GM12878 (cell line): Measurements from ENCODE around the gene PLA2G4C. TPM values are rescaled to one million over a fixed set of nuclear protein-coding genes. Genes with fewer than 3 reads are reported as not detected.

Experiments used
- ATAC-seq: fragments of 200-7000 bp; cut with Tn5 transposase; 3 replicates; pipeline ENCODE4 v1.9.1; 2020; ENCODE audit warnings: mild to moderate bottlenecking, moderate library complexity
- BruUV-seq: library from RNA; stranded (reverse); fragments of 400-500 nt; replicated peaks from 2 replicates; lab custom pipeline; 2021; lab: Mats Ljungman, UMichigan
- CTCF ChIA-PET: fragments of 300-600 bp; sonication (Branson Sonifier 250); formaldehyde crosslinking; extraction: SDS; loops from one replicate; lab custom pipeline; 2021; ENCODE audit warnings: inconsistent platforms; lab: Yijun Ruan, JAX
- POLR2A ChIA-PET: fragments of 350-600 bp; formaldehyde crosslinking; extraction: SDS; loops from one replicate; lab custom pipeline; 2021; ENCODE audit warnings: inconsistent platforms; lab: Charles Lee
- RAD21 ChIA-PET: fragments of 300-600 bp; sonication (Branson Sonifier 250); formaldehyde crosslinking; loops from one replicate; lab custom pipeline; 2023; ENCODE audit warnings: antibody characterized with exemption; ENCODE audit not compliant: unreplicated experiment; lab: Charles Lee
- SMC1A ChIA-PET: fragments of 300-600 bp; sonication (Branson Sonifier 250); formaldehyde crosslinking; loops from one replicate; lab custom pipeline; 2023; ENCODE audit not compliant: unreplicated experiment, uncharacterized antibody; lab: Charles Lee
- DNase-seq: peaks from one replicate; pipeline ENCODE4 v3.0.0-alpha.2; 2011; ENCODE audit warnings: low read depth, low spot score
- FAIRE-seq: peaks from 3 replicates; lab custom pipeline; 2011; peaks lifted over from hg19 to GRCh38; lab: Jason Lieb, UNC
- H2AFZ ChIP-seq: 2 replicates; pipeline ENCODE4 v1.6.0; 2011; ENCODE audit warnings: low read depth, low read length, control low read depth; ENCODE audit not compliant: control insufficient read depth
- H3K27ac ChIP-seq: 2 replicates; pipeline ENCODE4 v1.5.1; 2011; ENCODE audit warnings: control low read depth; ENCODE audit not compliant: control insufficient read depth, insufficient read depth
- H3K27me3 ChIP-seq, 2 experiments: replicated peaks in 1 of 2; 2 replicates each; pipeline versions ENCODE4 v1.6.0 to v1.6.1; 2011; ENCODE audit warnings: low read length in 1 of 2; ENCODE audit not compliant: control insufficient read depth in 2 of 2, insufficient read depth in 2 of 2
- H3K36me3 ChIP-seq, 2 experiments: 2 replicates each; pipeline ENCODE4 v1.5.1; 2011; ENCODE audit warnings: low read length in 1 of 2; ENCODE audit not compliant: control insufficient read depth in 2 of 2, insufficient read depth in 2 of 2
- H3K4me1 ChIP-seq: 2 replicates; pipeline ENCODE4 v1.6.1; 2011; ENCODE audit warnings: mild to moderate bottlenecking, low read length, moderate library complexity, mixed read lengths; ENCODE audit not compliant: control insufficient read depth, insufficient read depth
- H3K4me2 ChIP-seq: 2 replicates; pipeline ENCODE4 v1.6.0; 2011; ENCODE audit warnings: control low read depth; ENCODE audit not compliant: control insufficient read depth, insufficient read depth
- H3K4me3 ChIP-seq: fragments of 200-600 bp; sonication (generic); 2 replicates; pipeline ENCODE4 v1.5.1; 2016
- H3K79me2 ChIP-seq: 2 replicates; pipeline ENCODE4 v1.6.0; 2011; ENCODE audit warnings: low read length; ENCODE audit not compliant: control insufficient read depth, insufficient read depth
- H3K9ac ChIP-seq: 2 replicates; pipeline ENCODE4 v1.8.0; 2011; ENCODE audit warnings: low read length, control low read depth, mixed read lengths; ENCODE audit not compliant: control insufficient read depth, insufficient read depth
- H3K9me3 ChIP-seq: replicated peaks from 3 replicates; pipeline ENCODE4 v1.5.1; 2011; ENCODE audit warnings: mild to moderate bottlenecking, low read length; ENCODE audit not compliant: control insufficient read depth, insufficient read depth
- H4K20me1 ChIP-seq: 2 replicates; pipeline ENCODE4 v1.6.0; 2011; ENCODE audit not compliant: control insufficient read depth, insufficient read depth
- CBFB ChIP-seq: IDR thresholded peaks from 2 replicates; pipeline ENCODE4 v1.6.1; 2016; ENCODE audit warnings: antibody characterized with exemption, low read depth
- CHD1 ChIP-seq: IDR thresholded peaks from 2 replicates; pipeline ENCODE4 v1.6.1; 2012; ENCODE audit warnings: low read depth, low read length, improper control_type of control experiment
- CTCF ChIP-seq, 3 experiments: IDR thresholded peaks in 2 of 3; conservative IDR thresholded peaks in 1 of 3; 2 replicates each; pipeline ENCODE4 v1.5.1; 2011; ENCODE audit warnings: low read depth in 3 of 3, low read length in 3 of 3, mild to moderate bottlenecking in 3 of 3, control low read depth in 2 of 3, moderate library complexity in 2 of 3, inconsistent platforms in 1 of 3, mixed read lengths in 1 of 3; ENCODE audit not compliant: control insufficient read depth in 2 of 3, insufficient read depth in 1 of 3; ENCODE audit errors: extremely low read depth in 1 of 3
- HDAC2 ChIP-seq: fragments of 200-600 bp; sonication (generic); IDR thresholded peaks from 2 replicates; pipeline ENCODE4 v1.6.1; 2017
- RAD21 ChIP-seq: IDR thresholded peaks from 2 replicates; pipeline ENCODE4 v1.6.1; 2011; ENCODE audit warnings: mild to moderate bottlenecking, low read depth, low read length, moderate library complexity; ENCODE audit not compliant: insufficient read depth
- ZBTB33 ChIP-seq: fragments of 450-650 bp; IDR thresholded peaks from 2 replicates; pipeline ENCODE4 v1.6.1; 2017; ENCODE audit warnings: mild to moderate bottlenecking
- WGBS: methylation state at CpG from one replicate; pipeline ENCODE4 v1.1.6; 2016; ENCODE audit warnings: low lambda C conversion rate; ENCODE audit not compliant: insufficient replicate concordance, insufficient coverage; ENCODE audit errors: missing lambda C conversion rate; 5-methylcytosine and 5-hydroxymethylcytosine counted together
- in situ Hi-C: fragments of 300-500 bp; cut with MboI; formaldehyde crosslinking; loops from 9 replicates; pipeline ENCODE4 v1.14.3; 2018; ENCODE audit warnings: mixed read lengths
- intact Hi-C: fragments of 100-400 bp; cut with micrococcal nuclease; formaldehyde crosslinking; loops from one replicate; pipeline ENCODE4 v1.14.2; 2022; ENCODE audit not compliant: unreplicated experiment
- polyA plus RNA-seq, 11 experiments: library from polyadenylated mRNA; depleted of rRNA in 4 of 11; unstranded in 6 of 11; stranded (reverse) in 5 of 11; fragments of >200 nt; fragmentation: Nextera tagmentation in 4 of 11; fragmentation: Illumina TruSeq in 1 of 11; extraction: Ambion mirVana in 4 of 11; extraction: Trizol in 1 of 11; gene quantifications; 1 replicate in 1 of 11; 2 replicates in 10 of 11; pipeline versions ENCODE4 v1.2.1 to v1.2.3, GENCODE V29; 2011 to 2016; ENCODE audit warnings: inconsistent platforms in 2 of 11, missing spikeins in 2 of 11, low read depth in 1 of 11
- total RNA-seq, 4 experiments: library from RNA; depleted of rRNA in 3 of 4; stranded (reverse); fragments of >200 nt in 3 of 4; fragmentation: Illumina TruSeq in 1 of 4; extraction: Trizol in 1 of 4; gene quantifications; 2 replicates each; pipeline versions ENCODE4 v1.2.1 to v1.2.3, GENCODE V29; 2013 to 2021

The PLA2G4C gene
- total and polyA plus RNA-seq, 10 of the 15 experiments (the other 5 are each of a cell fraction or from before 2014, with no cell fraction given): 0.53 to 3.6 (median 1.1) TPM

- no peak overlapping the region for H3K4me2 ChIP-seq
- TF ChIP-seq CHD1: no peak
- DNase-seq (no peak), FAIRE-seq (no peak), ATAC-seq (no peak)
- H2AFZ ChIP-seq: no peak overlapping the region
- H3K4me1 ChIP-seq: no peaks in the 10 kb centered on the region
- H3K9ac ChIP-seq: no peak overlapping the region
- no peaks in the 10 kb centered on the region for H3K36me3 ChIP-seq
- CTCF ChIA-PET: no interaction called here
- intact Hi-C loops: no loop called here
- no peaks in the 10 kb centered on the region for H3K79me2 ChIP-seq
- no peaks in the 10 kb centered on the region for H4K20me1 ChIP-seq
- RAD21 ChIA-PET: no interaction called here
- SMC1A ChIA-PET: no interaction called here
- WGBS: 52% methylated on average over 11 of the region's 11 CpGs
- H3K27me3 ChIP-seq: no peaks in the 10 kb centered on the region
- no peak overlapping the region for H3K4me3 ChIP-seq
- POLR2A ChIA-PET: no interaction called here
- no TSS peak for BruUV-seq
- H3K9me3 ChIP-seq: no peaks in the 10 kb centered on the region
- in situ Hi-C loops: no loop called here
- no peak overlapping the region for H3K27ac ChIP-seq
Measured at GRCh38 chr19:48010932-48011758, 99.5 kb downstream of the PLA2G4C start.

DNA sequence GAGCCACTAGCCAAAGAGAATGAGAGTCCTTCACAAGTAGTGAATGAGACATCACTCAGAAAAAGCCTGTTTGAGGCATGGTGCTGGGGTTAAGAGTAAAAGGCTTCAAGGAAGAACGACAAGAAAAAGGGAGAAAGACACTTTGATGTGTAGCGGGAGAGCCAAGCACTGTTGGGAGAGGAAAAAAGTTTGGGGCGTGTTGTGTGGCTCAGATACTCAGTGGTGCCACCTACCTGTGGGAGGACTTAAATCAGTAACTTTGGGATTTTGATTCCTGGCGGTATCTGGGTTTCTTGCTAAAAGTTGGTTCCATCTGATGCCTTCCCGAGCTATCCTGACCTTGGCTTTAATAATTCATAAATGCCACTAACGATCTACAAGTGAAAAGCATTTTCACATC lies 103.9 kb downstream of the PLA2G4C start:
- ChIA-PET SMC1A (interaction anchor here (0.6 kb wide), 1 partner anchor 27 kb away, joined by 3 read pairs; no protein-coding TSS in a partner anchor), POLR2A (no interaction called here), RAD21 (no interaction called here), CTCF (interaction anchor here (0.8 kb wide), 1 partner anchor 11 kb away, joined by 3 read pairs; no protein-coding TSS in a partner anchor)
- FAIRE-seq (no peak), ATAC-seq (no peak), DNase-seq (no peak)
- WGBS: 50% methylated on average over 6 of the region's 6 CpGs
- Histone ChIP-seq H3K9me3 (no peaks in the 10 kb centered on the region), H3K4me1 (no peaks in the 10 kb centered on the region), H3K9ac (no peak overlapping the region), H3K4me3 (no peak overlapping the region), H2AFZ (no peak overlapping the region), H3K79me2 (no peaks in the 10 kb centered on the region), H3K36me3 (no peaks in the 10 kb centered on the region), H3K27me3 (no peaks in the 10 kb centered on the region), H3K27ac (no peak overlapping the region), H3K4me2 (no peak overlapping the region), H4K20me1 (no peaks in the 10 kb centered on the region)
- BruUV-seq: no TSS peak
- no peak for TF ChIP-seq CBFB
- TF ChIP-seq RAD21: no peak
- peak in 1 of 3 experiments; percentile 13; a peak in 1 of 6 replicates for TF ChIP-seq CTCF (IDR thresholded peaks at IDR 0.05 in 2 of 3, conservative IDR thresholded peaks at IDR 0.05 in 1 of 3; ENCODE audit: control insufficient read depth in 2 of 3, extremely low read depth in 1 of 3, insufficient read depth in 1 of 3, low read depth in 3 of 3, low read length in 3 of 3)
- TF ChIP-seq HDAC2: no peak
- TF ChIP-seq ZBTB33: peak; percentile 29; the same call in 1 of the 2 replicates
- in situ Hi-C loops (no loop called here), intact Hi-C loops (no loop called here)
